HepG2 (cell line): Measurements from ENCODE around the gene RFC2. TPM values are rescaled to one million over a fixed set of nuclear protein-coding genes. Genes with fewer than 3 reads are reported as not detected.

Experiments used
- ATF4 ChIP-seq, 2 experiments: fragments of 450-650 bp in 1 of 2; sonication (generic) in 1 of 2; formaldehyde crosslinking; IDR thresholded peaks; 2 replicates each; pipeline versions ENCODE4 v1.5.0 to v1.8.0; 2020 to 2022; ENCODE audit warnings: mild to moderate bottlenecking in 1 of 2, missing genetic modification reagents in 1 of 2
- CAMTA2 ChIP-seq: sonication (generic); formaldehyde crosslinking; IDR thresholded peaks from 2 replicates; pipeline ENCODE4 v1.4.0; 2020; ENCODE audit warnings: mild to moderate bottlenecking, missing genetic modification reagents, borderline replicate concordance
- CBFB ChIP-seq: sonication (generic); formaldehyde crosslinking; IDR thresholded peaks from 2 replicates; pipeline ENCODE4 v1.4.0; 2020; ENCODE audit warnings: missing genetic modification reagents
- CBX5 ChIP-seq: sonication (generic); formaldehyde crosslinking; IDR thresholded peaks from 2 replicates; pipeline ENCODE4 v1.4.0; 2020; ENCODE audit warnings: missing genetic modification reagents, borderline replicate concordance
- CEBPG ChIP-seq: IDR thresholded peaks from 2 replicates; pipeline ENCODE4 v1.6.1; 2016
- GATA4 ChIP-seq: sonication (generic); IDR thresholded peaks from 2 replicates; pipeline ENCODE4 v1.6.1; 2016; ENCODE audit warnings: antibody characterized with exemption, low read depth, borderline replicate concordance
- HNRNPLL ChIP-seq: fragments of 200-400 bp; formaldehyde crosslinking; IDR thresholded peaks from 2 replicates; pipeline ENCODE4 v1.6.1; 2017; ENCODE audit warnings: mild to moderate bottlenecking, low read depth, low read length; ENCODE audit not compliant: poor library complexity, severe bottlenecking
- MAX ChIP-seq: IDR thresholded peaks from 2 replicates; pipeline ENCODE4 v1.6.1; 2012; ENCODE audit warnings: inconsistent platforms
- MAZ ChIP-seq, 2 experiments: sonication (generic) in 1 of 2; formaldehyde crosslinking in 1 of 2; IDR thresholded peaks; 2 replicates each; pipeline versions ENCODE4 v1.5.0 to v1.6.1; 2012 to 2020; ENCODE audit warnings: low read depth in 2 of 2, mild to moderate bottlenecking in 2 of 2, borderline replicate concordance in 1 of 2, improper control_type of control experiment in 1 of 2, low read length in 1 of 2, missing genetic modification reagents in 1 of 2, moderate library complexity in 1 of 2
- POLR2G ChIP-seq: fragments of 200-400 bp; formaldehyde crosslinking; IDR thresholded peaks from 2 replicates; pipeline ENCODE4 v1.6.1; 2018; ENCODE audit warnings: mild to moderate bottlenecking, low read depth, low read length, moderate library complexity
- PRPF4 ChIP-seq: fragments of 200-400 bp; formaldehyde crosslinking; IDR thresholded peaks from 2 replicates; pipeline ENCODE4 v1.6.1; 2016; ENCODE audit warnings: low read length, low read depth; ENCODE audit not compliant: poor library complexity, severe bottlenecking
- YY1 ChIP-seq: IDR thresholded peaks from 2 replicates; pipeline ENCODE4 v1.6.1; 2011; ENCODE audit warnings: low read length, low read depth, moderate library complexity, mild to moderate bottlenecking; ENCODE audit not compliant: insufficient read depth, insufficient replicate concordance
- ZFX ChIP-seq: sonication (generic); formaldehyde crosslinking; IDR thresholded peaks from 2 replicates; pipeline ENCODE4 v1.4.0; 2020; ENCODE audit warnings: mild to moderate bottlenecking, low read depth, missing genetic modification reagents, moderate library complexity
- ZNF205 ChIP-seq: IDR thresholded peaks from 2 replicates; pipeline ENCODE4 v1.6.1; 2018; ENCODE audit warnings: missing biosample characterization, missing genetic modification reagents
- ZNF280B ChIP-seq: sonication (generic); formaldehyde crosslinking; IDR thresholded peaks from 2 replicates; pipeline ENCODE4 v1.5.0; 2020; ENCODE audit warnings: missing genetic modification reagents, mild to moderate bottlenecking, borderline replicate concordance
- ZNF446 ChIP-seq: sonication (generic); formaldehyde crosslinking; IDR thresholded peaks from 2 replicates; pipeline ENCODE4 v1.5.0; 2020; ENCODE audit warnings: mild to moderate bottlenecking, missing genetic modification reagents
- ZNF503 ChIP-seq: sonication (generic); formaldehyde crosslinking; IDR thresholded peaks from 2 replicates; pipeline ENCODE4 v1.4.0; 2020; ENCODE audit warnings: missing genetic modification reagents
- ZNF563 ChIP-seq: sonication (generic); formaldehyde crosslinking; IDR thresholded peaks from 2 replicates; pipeline ENCODE4 v1.8.0; 2022; ENCODE audit warnings: mild to moderate bottlenecking, moderate library complexity, missing genetic modification reagents
- ZNF577 ChIP-seq: sonication (generic); formaldehyde crosslinking; IDR thresholded peaks from 2 replicates; pipeline ENCODE4 v1.4.0; 2020; ENCODE audit warnings: mild to moderate bottlenecking, low read depth, missing genetic modification reagents, borderline replicate concordance
- ZNF652 ChIP-seq: IDR thresholded peaks from 2 replicates; pipeline ENCODE4 v1.6.1; 2016; ENCODE audit warnings: low read depth, borderline replicate concordance
- ZNF770 ChIP-seq: sonication (generic); formaldehyde crosslinking; IDR thresholded peaks from 2 replicates; pipeline ENCODE4 v1.5.0; 2020; ENCODE audit warnings: mild to moderate bottlenecking, missing genetic modification reagents
- ZNF773 ChIP-seq: sonication (generic); formaldehyde crosslinking; IDR thresholded peaks from 2 replicates; pipeline ENCODE4 v1.4.0; 2020; ENCODE audit warnings: missing genetic modification reagents, borderline replicate concordance
- polyA plus RNA-seq, 8 experiments: library from polyadenylated mRNA; depleted of rRNA in 3 of 8; stranded (reverse) in 7 of 8; unstranded in 1 of 8; fragments of >200 nt; fragmentation: Illumina TruSeq in 4 of 8; extraction: Trizol in 4 of 8; gene quantifications; 2 replicates each; pipeline versions ENCODE4 v1.2.1 to v1.2.3, GENCODE V29; 2011 to 2016; ENCODE audit warnings: low read depth in 4 of 8, missing spikeins in 1 of 8, mixed read lengths in 1 of 8; ENCODE audit not compliant: insufficient read depth in 1 of 8
- total RNA-seq, 5 experiments: library from RNA; depleted of rRNA; stranded (reverse); fragments of >200 nt; fragmentation: Illumina TruSeq; extraction: Trizol; gene quantifications; 2 replicates each; pipeline ENCODE4 v1.2.3, GENCODE V29; 2016; ENCODE audit warnings: low read depth in 1 of 5

The RFC2 gene
- total and polyA plus RNA-seq, 2 of the 13 experiments (the other 11 are each of a cell fraction or from before 2014, with no cell fraction given), result 14.6 to 43.5 TPM

GRCh38 chr7:74289018-74289658 is 34.9 kb upstream of the RFC2 start, which contains the start of gene CLIP2 (continued):
- TF ChIP-seq ZNF770 (CRISPR knock-in tag), result peak; percentile 49; the same call in 1 of the 2 replicates
- peak; percentile 59 for TF ChIP-seq ZFX
- no peak for TF ChIP-seq CEBPG
- TF ChIP-seq POLR2G, result peak; percentile 55; the same call in 1 of the 2 replicates
- TF ChIP-seq ZNF503 (CRISPR knock-in tag), result no peak
- no peak for TF ChIP-seq ZNF205 (CRISPR knock-in tag)
- TF ChIP-seq YY1, result peak; percentile 24
- TF ChIP-seq ZNF773 (CRISPR knock-in tag), result no peak
- peak; percentile 28; the same call in 1 of the 2 replicates for TF ChIP-seq MAX
- TF ChIP-seq CBX5 (CRISPR knock-in tag), result peak; percentile 41; the same call in 1 of the 2 replicates
- no peak for TF ChIP-seq CBFB (CRISPR knock-in tag)
- no peak for TF ChIP-seq ZNF652 (CRISPR knock-in tag)
- no peak for TF ChIP-seq GATA4
- peak; percentile 70; the same call in 1 of the 2 replicates for TF ChIP-seq ZNF563
- TF ChIP-seq PRPF4, result no peak
- TF ChIP-seq ZNF280B (CRISPR knock-in tag), result 0 out of 2 replicates have a peak, but pooled peaks have one; percentile 29
- TF ChIP-seq ZNF577 (CRISPR knock-in tag), result no peak
- no peak for TF ChIP-seq CAMTA2 (CRISPR knock-in tag)
- no peak for TF ChIP-seq ZNF446
- peak; percentile 47; the same call in 1 of the 2 replicates for TF ChIP-seq MAZ (IDR thresholded peaks at IDR 0.05; ENCODE audit: borderline replicate concordance, low read depth, low read length)
- TF ChIP-seq MAZ (CRISPR knock-in tag; IDR thresholded peaks at IDR 0.05; ENCODE audit: low read depth), result peak; percentile 54; the same call in 1 of the 2 replicates
- TF ChIP-seq ATF4 (CRISPR knock-in tag; IDR thresholded peaks at IDR 0.05), result no peak
- peak; percentile 96 for TF ChIP-seq HNRNPLL
